GM13977 (cell line): ENCODE results near the gene ACVR2A.

Experiments used
- DNase-seq: peaks from one replicate; pipeline ENCODE4 v3.0.0; 2012; ENCODE audit warnings: low spot score
- in situ Hi-C: fragments of 300-500 bp; cut with MboI; formaldehyde crosslinking; loops from one replicate; pipeline ENCODE4 v1.12.0; 2022; ENCODE audit warnings: low sequenced_read_pairs, low pct_unique_long_range_greater_than_20kb, mixed read lengths, inconsistent platforms; ENCODE audit not compliant: unreplicated experiment
- TF ChIP-seq, protein P1 (sequence below): IDR thresholded peaks from 2 replicates; pipeline ENCODE4 v1.5.1; 2012; ENCODE audit warnings: mild to moderate bottlenecking, control low read depth; ENCODE audit not compliant: insufficient read depth; ENCODE audit errors: extremely low read depth, missing control alignments

ACVR2A gene

DNA sequence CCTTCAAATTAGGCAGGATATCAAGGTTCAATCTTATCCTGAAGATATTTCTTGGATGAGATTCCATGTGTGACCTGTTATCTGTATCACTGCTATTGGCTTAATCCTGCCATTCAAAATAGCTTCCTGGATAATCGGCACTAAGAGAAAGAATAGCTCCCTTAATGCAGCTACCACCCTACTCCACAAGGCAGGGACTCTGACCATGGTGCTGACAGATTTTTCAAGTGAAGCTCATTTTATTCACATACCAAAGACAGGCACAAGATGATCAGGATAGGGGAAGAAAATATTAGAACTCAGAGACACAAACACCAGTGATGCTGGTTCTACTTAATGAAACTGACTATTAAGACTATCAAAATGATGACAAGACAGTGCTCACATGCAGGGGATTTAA is 100.8 kb downstream of the ACVR2A start:
- DNase-seq: no peak
- TF ChIP-seq, protein P1, sequence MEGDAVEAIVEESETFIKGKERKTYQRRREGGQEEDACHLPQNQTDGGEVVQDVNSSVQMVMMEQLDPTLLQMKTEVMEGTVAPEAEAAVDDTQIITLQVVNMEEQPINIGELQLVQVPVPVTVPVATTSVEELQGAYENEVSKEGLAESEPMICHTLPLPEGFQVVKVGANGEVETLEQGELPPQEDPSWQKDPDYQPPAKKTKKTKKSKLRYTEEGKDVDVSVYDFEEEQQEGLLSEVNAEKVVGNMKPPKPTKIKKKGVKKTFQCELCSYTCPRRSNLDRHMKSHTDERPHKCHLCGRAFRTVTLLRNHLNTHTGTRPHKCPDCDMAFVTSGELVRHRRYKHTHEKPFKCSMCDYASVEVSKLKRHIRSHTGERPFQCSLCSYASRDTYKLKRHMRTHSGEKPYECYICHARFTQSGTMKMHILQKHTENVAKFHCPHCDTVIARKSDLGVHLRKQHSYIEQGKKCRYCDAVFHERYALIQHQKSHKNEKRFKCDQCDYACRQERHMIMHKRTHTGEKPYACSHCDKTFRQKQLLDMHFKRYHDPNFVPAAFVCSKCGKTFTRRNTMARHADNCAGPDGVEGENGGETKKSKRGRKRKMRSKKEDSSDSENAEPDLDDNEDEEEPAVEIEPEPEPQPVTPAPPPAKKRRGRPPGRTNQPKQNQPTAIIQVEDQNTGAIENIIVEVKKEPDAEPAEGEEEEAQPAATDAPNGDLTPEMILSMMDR: no peak
- in situ Hi-C loops: no loop called here

DNA sequence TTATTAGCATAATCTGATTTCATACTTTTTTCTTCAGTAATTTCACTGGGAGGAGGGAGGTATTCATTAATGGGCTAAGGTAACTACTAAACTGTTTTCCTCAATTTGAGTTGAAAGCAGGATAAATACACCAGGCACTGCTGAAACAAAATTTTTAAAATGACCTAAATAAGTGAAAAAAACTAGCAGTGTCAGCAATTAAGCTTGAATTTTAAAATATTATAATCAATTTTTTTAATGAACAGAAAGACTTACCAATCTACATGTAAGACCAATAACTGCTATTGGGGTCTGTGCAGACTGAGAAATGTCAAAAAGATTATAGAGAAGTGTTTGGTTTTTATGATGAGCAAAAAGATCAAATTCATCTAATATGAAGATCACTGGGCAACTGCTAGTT is 107.3 kb downstream of the ACVR2A start:
- DNase-seq: no peak
- TF ChIP-seq, protein P1: no peak
- in situ Hi-C loops: no loop called here

DNA sequence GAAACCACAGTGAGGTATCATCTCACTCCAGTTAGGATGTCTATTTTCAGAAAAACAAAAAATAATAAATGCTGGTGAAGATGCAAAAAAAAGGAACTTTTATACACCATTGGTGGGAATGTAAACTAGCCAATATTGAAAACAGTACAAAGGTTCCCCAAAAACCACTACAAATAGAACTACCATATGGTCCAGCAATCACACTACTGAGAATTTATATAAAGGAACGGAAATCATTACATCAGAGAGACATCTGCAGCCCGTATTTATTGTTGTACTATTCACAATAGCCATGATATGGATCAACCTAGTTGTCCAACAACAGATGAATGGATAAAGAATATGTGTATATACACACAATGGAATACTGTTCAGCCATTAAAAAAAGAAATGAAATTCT is 123.7 kb downstream of the ACVR2A start:
- no peak for DNase-seq
- in situ Hi-C loops: no loop called here
- TF ChIP-seq, protein P1: no peak

DNA sequence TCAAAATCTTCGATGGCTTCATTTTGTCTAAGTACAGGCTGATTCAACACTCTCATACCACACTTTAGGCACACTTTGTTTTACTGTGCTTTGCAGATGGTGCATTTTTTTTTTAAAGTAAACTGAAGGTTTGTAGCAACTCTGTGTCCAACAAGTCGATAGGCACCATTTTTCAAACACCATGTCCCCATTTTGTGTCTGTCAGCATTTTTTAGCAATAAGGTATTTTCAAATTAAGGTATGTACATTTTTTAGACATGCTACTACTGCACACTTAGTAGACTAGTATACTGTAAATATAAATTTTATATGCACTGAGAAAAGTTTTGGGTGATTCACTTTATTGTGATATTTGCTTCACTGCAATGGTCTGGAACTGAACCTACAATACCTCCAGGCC is 131.3 kb downstream of the ACVR2A start:
- in situ Hi-C loops: loop anchor here (25.0 kb wide), 1 partner anchor 1011 kb away; no protein-coding TSS in a partner anchor
- TF ChIP-seq, protein P1: no peak

DNA sequence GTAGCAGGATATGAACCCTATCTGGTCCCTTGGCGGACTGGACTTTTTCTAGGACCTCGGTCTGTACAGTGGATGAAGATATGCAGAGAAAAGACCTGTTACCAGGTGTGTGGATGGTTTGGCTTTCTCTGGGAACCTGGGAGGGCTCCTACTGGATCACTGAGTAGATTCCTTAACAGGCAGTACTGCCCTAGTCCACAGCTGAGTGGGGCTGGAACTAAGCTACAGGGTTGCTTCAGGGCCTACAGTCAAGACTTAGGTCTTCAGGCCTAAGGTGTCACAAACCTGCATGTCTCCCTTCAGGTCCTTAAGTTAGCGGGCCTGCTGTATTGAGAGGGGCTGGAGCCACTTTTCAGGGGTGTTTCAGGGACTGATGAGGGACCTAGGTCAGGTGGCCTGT is 132.8 kb downstream of the ACVR2A start:
- no peak for DNase-seq
- in situ Hi-C loops: loop anchor here (25.0 kb wide), 1 partner anchor 1010 kb away; no protein-coding TSS in a partner anchor
- TF ChIP-seq, protein P1: no peak

More for the DNA sequence above, 131.3 kb downstream of the ACVR2A start:
- DNase-seq: no peak
